NCI-H774 (cell line): ENCODE measurements around the gene KCNE5.
A peak's percentile ranks its signal among the peaks of the same experiment; 100 is the strongest.
"Not testable (repeated sequence)": the region's sequence is repeated elsewhere in the genome, so short reads cannot be mapped to it uniquely, and the experiment has no call there.

Experiments
- DNase-seq: peaks from one replicate; lab custom pipeline; 2025; lab: John Stamatoyannopoulos, UW

KCNE5 gene

GRCh38 chrX:109624641-109625616 is at the start of gene KCNE5:
Gene KCNE5, minus strand, starts transcription at chrX:109625172. Its CDS starts 152 bp downstream, at chrX:109625020.
- no peak for DNase-seq

- DNase-seq, result no peak
Measured at GRCh38 chrX:109672239-109672638, 47.3 kb upstream of the KCNE5 start.

GRCh38 chrX:109671170-109671569 is 46.2 kb upstream of the KCNE5 start:
- not testable (repeated sequence) for DNase-seq

- DNase-seq, result no peak
Measured at GRCh38 chrX:109667986-109668385, 43.0 kb upstream of the KCNE5 start.

- DNase-seq, result no peak
Measured at GRCh38 chrX:109660435-109661143, 35.6 kb upstream of the KCNE5 start.

GRCh38 chrX:109658391-109658790 is 33.4 kb upstream of the KCNE5 start:
- DNase-seq, result no peak

- DNase-seq, result not testable (repeated sequence)
Measured at GRCh38 chrX:109657364-109657763, 32.4 kb upstream of the KCNE5 start.

GRCh38 chrX:109656774-109657173 is 31.8 kb upstream of the KCNE5 start:
- DNase-seq, result no peak

GRCh38 chrX:109655502-109656201 is 30.7 kb upstream of the KCNE5 start:
- DNase-seq, result no peak

GRCh38 chrX:109654516-109655109 is 29.6 kb upstream of the KCNE5 start:
- DNase-seq, result no peak

GRCh38 chrX:109644671-109645070 is 19.7 kb upstream of the KCNE5 start:
- not testable (repeated sequence) for DNase-seq

- DNase-seq, result no peak
Measured at GRCh38 chrX:109643687-109644086, 18.7 kb upstream of the KCNE5 start.

- DNase-seq, result no peak
Measured at GRCh38 chrX:109638158-109638557, 13.2 kb upstream of the KCNE5 start.

GRCh38 chrX:109637477-109637876 is 12.5 kb upstream of the KCNE5 start:
- DNase-seq, result not testable (repeated sequence)

- no peak for DNase-seq
Measured at GRCh38 chrX:109635146-109635545, 10.2 kb upstream of the KCNE5 start.

- no peak for DNase-seq
Measured at GRCh38 chrX:109632906-109633504, 8.0 kb upstream of the KCNE5 start.

GRCh38 chrX:109629310-109629709 is 4.3 kb upstream of the KCNE5 start:
- peak; percentile 18 for DNase-seq

GRCh38 chrX:109626637-109627036 is 1.7 kb upstream of the KCNE5 start:
- DNase-seq, result no peak

GRCh38 chrX:109623997-109624396 is 975 bp downstream of the KCNE5 start:
- no peak for DNase-seq

GRCh38 chrX:109622270-109622669 is 2.7 kb downstream of the KCNE5 start:
- DNase-seq, result no peak

GRCh38 chrX:109619771-109620170 is 5.2 kb downstream of the KCNE5 start:
- no peak for DNase-seq

- DNase-seq, result no peak
Measured at GRCh38 chrX:109614951-109615350, 10.0 kb downstream of the KCNE5 start.
